B cell (primary cell): ENCODE data around the gene RECK. TPM values are rescaled to one million over a fixed set of nuclear protein-coding genes. Genes with fewer than 3 reads are reported as not detected.

Experiments used
- ATAC-seq: fragments of 200-7000 bp; cut with Tn5 transposase; one replicate; pipeline ENCODE4 v1.10.0; 2021; ENCODE audit warnings: low read depth, mild to moderate bottlenecking, moderate number of reproducible peaks, moderate library complexity
- CTCF ChIA-PET: fragments of 350-600 bp; sonication (Branson Sonifier 250); formaldehyde crosslinking; loops from one replicate; lab custom pipeline; 2021; ENCODE audit warnings: antibody characterized with exemption, inconsistent platforms; lab: Charles Lee
- POLR2A ChIA-PET: fragments of 350-600 bp; sonication (Branson Sonifier 250); formaldehyde crosslinking; loops from one replicate; lab custom pipeline; 2021; ENCODE audit warnings: antibody characterized with exemption; lab: Charles Lee
- DNase-seq: peaks from one replicate; pipeline ENCODE4 v3.0.0; 2013
- H2AFZ ChIP-seq: 2 replicates; pipeline ENCODE4 v1.6.1; 2012; ENCODE audit warnings: mild to moderate bottlenecking, low read depth, low read length; ENCODE audit not compliant: insufficient read depth, poor library complexity, severe bottlenecking
- H3K27ac ChIP-seq, 2 donors: 1 replicate in 1 of 2; 2 replicates in 1 of 2; pipeline ENCODE4 v1.5.1; 2012 to 2013; ENCODE audit warnings: low read length in 2 of 2, mild to moderate bottlenecking in 2 of 2, moderate library complexity in 1 of 2
- H3K27me3 ChIP-seq, 4 experiments: fragments of 200-600 bp in 1 of 4; sonication (generic) in 1 of 4; replicated peaks in 1 of 4; 1 replicate in 2 of 4; 2 replicates in 2 of 4; pipeline versions ENCODE4 v1.6.1 to v1.7.0; 2013 to 2016; ENCODE audit warnings: low read length in 3 of 4, mild to moderate bottlenecking in 2 of 4, mixed read lengths in 1 of 4, moderate library complexity in 1 of 4; ENCODE audit not compliant: insufficient read depth in 4 of 4, control insufficient read depth in 3 of 4; ENCODE audit errors: control extremely low read depth in 1 of 4
- H3K36me3 ChIP-seq, 2 experiments: replicated peaks in 1 of 2; 1 replicate in 1 of 2; 2 replicates in 1 of 2; pipeline versions ENCODE4 v1.6.1 to v1.7.1; 2013; ENCODE audit warnings: low read length in 1 of 2; ENCODE audit not compliant: insufficient read depth in 2 of 2, control insufficient read depth in 1 of 2; ENCODE audit errors: control extremely low read depth in 1 of 2, extremely low read depth in 1 of 2
- H3K4me1 ChIP-seq, 2 donors: fragments of 200-600 bp in 1 of 2; sonication (generic) in 1 of 2; 1 replicate in 1 of 2; 2 replicates in 1 of 2; pipeline versions ENCODE4 v1.5.1 to v1.6.1; 2013 to 2017; ENCODE audit warnings: low read length in 2 of 2; ENCODE audit not compliant: control insufficient read depth in 2 of 2, insufficient read depth in 2 of 2
- H3K4me2 ChIP-seq: replicated peaks from 2 replicates; pipeline ENCODE3; 2012; ENCODE audit warnings: mild to moderate bottlenecking, low read depth, low read length; ENCODE audit not compliant: poor library complexity, severe bottlenecking
- H3K4me3 ChIP-seq, 5 experiments: fragments of 200-600 bp in 1 of 5; sonication (generic) in 1 of 5; 1 replicate in 3 of 5; 2 replicates in 2 of 5; pipeline versions ENCODE4 v1.5.1 to v1.7.0; 2011 to 2016; ENCODE audit warnings: low read length in 4 of 5, mild to moderate bottlenecking in 4 of 5, low read depth in 2 of 5, control low read depth in 1 of 5, moderate library complexity in 1 of 5; ENCODE audit not compliant: insufficient read depth in 1 of 5; ENCODE audit errors: control extremely low read depth in 1 of 5, extremely low read depth in 1 of 5
- H3K79me2 ChIP-seq: fragments of 200-600 bp; sonication (generic); one replicate; pipeline ENCODE4 v1.6.0; 2016; ENCODE audit warnings: low read length; ENCODE audit not compliant: control insufficient read depth, insufficient read depth
- H3K9ac ChIP-seq: fragments of 200-600 bp; sonication (generic); 2 replicates; pipeline ENCODE4 v1.6.1; 2017; ENCODE audit warnings: mild to moderate bottlenecking, low read length, moderate library complexity
- H3K9me3 ChIP-seq, 3 donors: one replicate each; pipeline versions ENCODE4 v1.6.1 to v1.7.1; 2013; ENCODE audit warnings: low read length in 2 of 3; ENCODE audit not compliant: control insufficient read depth in 2 of 3, insufficient read depth in 1 of 3; ENCODE audit errors: control extremely low read depth in 1 of 3
- H4K20me1 ChIP-seq: 2 replicates; pipeline ENCODE4 v1.6.0; 2012; ENCODE audit warnings: mild to moderate bottlenecking, low read length; ENCODE audit not compliant: insufficient read depth, control insufficient read depth, poor library complexity, severe bottlenecking
- H3K27ac Mint-ChIP-seq: one replicate; pipeline ENCODE4 v1.8.0; 2021; ENCODE audit warnings: mixed read lengths
- H3K27me3 Mint-ChIP-seq: one replicate; pipeline ENCODE4 v1.8.0; 2021; ENCODE audit warnings: mixed read lengths
- H3K4me1 Mint-ChIP-seq: one replicate; pipeline ENCODE4 v1.8.0; 2021; ENCODE audit warnings: mixed read lengths
- H3K4me3 Mint-ChIP-seq: one replicate; pipeline ENCODE4 v1.8.0; 2021; ENCODE audit warnings: mixed read lengths
- H3K9me3 Mint-ChIP-seq: one replicate; pipeline ENCODE4 v1.8.0; 2022; ENCODE audit warnings: mixed read lengths; ENCODE audit not compliant: insufficient read depth
- EZH2 ChIP-seq: IDR thresholded peaks from 2 replicates; pipeline ENCODE4 v1.6.1; 2012; ENCODE audit warnings: borderline replicate concordance, low read depth, mild to moderate bottlenecking, moderate library complexity, low read length; ENCODE audit not compliant: insufficient read depth, poor library complexity, severe bottlenecking
- WGBS: methylation state at CpG from one replicate; pipeline ENCODE4 v1.1.5; 2013; ENCODE audit warnings: missing lambda C conversion rate; ENCODE audit not compliant: insufficient coverage; 5-methylcytosine and 5-hydroxymethylcytosine counted together
- intact Hi-C: fragments of 100-400 bp; cut with micrococcal nuclease; formaldehyde crosslinking; loops from one replicate; pipeline ENCODE4 v1.10.0; 2022
- polyA plus RNA-seq: library from polyadenylated mRNA; depleted of rRNA; stranded (reverse); fragments of >200 nt; gene quantifications from 2 replicates; pipeline ENCODE4 v1.2.3, GENCODE V29; 2012
- total RNA-seq, 2 donors: library from RNA; stranded (reverse); fragments of 120-200 nt in 1 of 2; gene quantifications; 1 replicate in 1 of 2; 2 replicates in 1 of 2; pipeline versions ENCODE4 v1.2.3 to v1.2.4, GENCODE V29; 2013 to 2022
- TF ChIP-seq, protein P1 (sequence below): fragments of 200-600 bp; IDR thresholded peaks from one replicate; pipeline ENCODE4 v1.8.0; 2022; ENCODE audit warnings: antibody characterized with exemption, mild to moderate bottlenecking

Gene RECK
- total and polyA plus RNA-seq, 2 donors (not counting 1 experiment from before 2014, with no cell fraction given) = 5.6 to 7.7 TPM

- no peak for TF ChIP-seq EZH2
- TF ChIP-seq, protein P1, sequence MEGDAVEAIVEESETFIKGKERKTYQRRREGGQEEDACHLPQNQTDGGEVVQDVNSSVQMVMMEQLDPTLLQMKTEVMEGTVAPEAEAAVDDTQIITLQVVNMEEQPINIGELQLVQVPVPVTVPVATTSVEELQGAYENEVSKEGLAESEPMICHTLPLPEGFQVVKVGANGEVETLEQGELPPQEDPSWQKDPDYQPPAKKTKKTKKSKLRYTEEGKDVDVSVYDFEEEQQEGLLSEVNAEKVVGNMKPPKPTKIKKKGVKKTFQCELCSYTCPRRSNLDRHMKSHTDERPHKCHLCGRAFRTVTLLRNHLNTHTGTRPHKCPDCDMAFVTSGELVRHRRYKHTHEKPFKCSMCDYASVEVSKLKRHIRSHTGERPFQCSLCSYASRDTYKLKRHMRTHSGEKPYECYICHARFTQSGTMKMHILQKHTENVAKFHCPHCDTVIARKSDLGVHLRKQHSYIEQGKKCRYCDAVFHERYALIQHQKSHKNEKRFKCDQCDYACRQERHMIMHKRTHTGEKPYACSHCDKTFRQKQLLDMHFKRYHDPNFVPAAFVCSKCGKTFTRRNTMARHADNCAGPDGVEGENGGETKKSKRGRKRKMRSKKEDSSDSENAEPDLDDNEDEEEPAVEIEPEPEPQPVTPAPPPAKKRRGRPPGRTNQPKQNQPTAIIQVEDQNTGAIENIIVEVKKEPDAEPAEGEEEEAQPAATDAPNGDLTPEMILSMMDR = no peak
- Mint-ChIP-seq H3K4me1 (peaks cover 92% of the 10 kb centered on the region), H3K27ac (peak overlapping the region; percentile 99), H3K27me3 (no peaks in the 10 kb centered on the region), H3K9me3 (no peaks in the 10 kb centered on the region), H3K4me3 (peak overlapping the region; percentile 93)
- ChIA-PET CTCF (interaction anchor here (0.9 to 1.2 kb wide), 2 partner anchors 8 to 9 kb away, joined by 3 read pairs; no protein-coding TSS in a partner anchor), POLR2A (interaction anchor here (0.7 to 0.9 kb wide), 2 partner anchors 11 to 50 kb away, joined by 3 to 4 read pairs; no protein-coding TSS in a partner anchor)
- no peak overlapping the region for H2AFZ ChIP-seq
- H3K27ac ChIP-seq = peak overlapping the region; percentile 38 to 92
- H3K9me3 ChIP-seq = peaks cover 0 to 8% (median 5%) of the 10 kb centered on the region in 3 donors
- H3K4me2 ChIP-seq = peak overlapping the region; percentile 95
- peaks cover 81% of the 10 kb centered on the region for H3K79me2 ChIP-seq
- WGBS = 92% methylated on average over 5 of the region's 7 CpGs
- DNase-seq (no peak), ATAC-seq (no peak)
- peaks cover 0 to 20% of the 10 kb centered on the region in 2 experiments for H3K36me3 ChIP-seq
- H3K4me3 ChIP-seq = peak overlapping the region in 1 of 5 experiments; percentile 82
- intact Hi-C loops = no loop called here
- H3K4me1 ChIP-seq = peaks cover 71 to 82% of the 10 kb centered on the region in 2 donors
- peaks cover 23% of the 10 kb centered on the region for H4K20me1 ChIP-seq
- H3K27me3 ChIP-seq = no peaks in the 10 kb centered on the region
- H3K9ac ChIP-seq = peak overlapping the region; percentile 75
Measured at GRCh38 chr9:36141761-36142160, 105.0 kb downstream of the RECK start.

GRCh38 chr9:36142510-36143244, 106.0 kb downstream of the RECK start:
- Histone ChIP-seq H3K4me1 (peaks cover 63 to 78% of the 10 kb centered on the region in 2 donors), H3K27ac (peak overlapping the region; percentile 85 to 92), H3K27me3 (no peaks in the 10 kb centered on the region), H3K4me3 (peak overlapping the region; percentile 43 to 83 (median 80)), H3K79me2 (peaks cover 81% of the 10 kb centered on the region), H3K9ac (peak overlapping the region; percentile 75), H3K4me2 (peak overlapping the region; percentile 95), H3K9me3 (peaks cover 0 to 9% (median 5%) of the 10 kb centered on the region in 3 donors), H3K36me3 (peaks cover 0 to 24% of the 10 kb centered on the region in 2 experiments), H2AFZ (peak overlapping the region; percentile 61), H4K20me1 (peaks cover 23% of the 10 kb centered on the region)
- ATAC-seq (peak; percentile 54), DNase-seq (peak; percentile 62)
- Mint-ChIP-seq H3K4me1 (peaks cover 93% of the 10 kb centered on the region), H3K4me3 (peak overlapping the region; percentile 93), H3K27me3 (no peaks in the 10 kb centered on the region), H3K9me3 (no peaks in the 10 kb centered on the region), H3K27ac (peak overlapping the region; percentile 99)
- POLR2A ChIA-PET = interaction anchor here (0.9 kb wide), 1 partner anchor 51 kb away, joined by 4 read pairs; no protein-coding TSS in a partner anchor
- intact Hi-C loops = loop anchor here (1.0 kb wide), 1 partner anchor 9 kb away; no protein-coding TSS in a partner anchor
- no peak for TF ChIP-seq EZH2
- TF ChIP-seq, protein P1 = no peak
- CTCF ChIA-PET = interaction anchor here (1.2 to 3.4 kb wide), 4 partner anchors 8 to 47 kb away, joined by 3 to 31 read pairs (median 24); partner anchors contain the start of gene CLTA
- WGBS = 50% methylated on average over 6 of the region's 12 CpGs
